HepG2 (cell line): ENCODE measurements around the gene TXNDC12. TPM values are rescaled to one million over a fixed set of nuclear protein-coding genes. Genes with fewer than 3 reads are reported as not detected.

Experiments used
- ATAD3A ChIP-seq: sonication (generic); formaldehyde crosslinking; IDR thresholded peaks from 2 replicates; pipeline ENCODE4 v1.4.0; 2020; ENCODE audit warnings: missing genetic modification reagents
- CBX5 ChIP-seq: sonication (generic); formaldehyde crosslinking; IDR thresholded peaks from 2 replicates; pipeline ENCODE4 v1.4.0; 2020; ENCODE audit warnings: missing genetic modification reagents, borderline replicate concordance
- DPF2 ChIP-seq: sonication (generic); formaldehyde crosslinking; IDR thresholded peaks from 2 replicates; pipeline ENCODE4 v1.4.0; 2020; ENCODE audit warnings: mild to moderate bottlenecking, low read depth, missing genetic modification reagents, borderline replicate concordance
- EEA1 ChIP-seq: sonication (generic); formaldehyde crosslinking; IDR thresholded peaks from 2 replicates; pipeline ENCODE4 v1.5.1; 2020; ENCODE audit warnings: mild to moderate bottlenecking, missing genetic modification reagents, borderline replicate concordance
- FOXP4 ChIP-seq: sonication (generic); formaldehyde crosslinking; IDR thresholded peaks from 2 replicates; pipeline ENCODE4 v1.4.0; 2020; ENCODE audit warnings: missing genetic modification reagents
- HDAC2 ChIP-seq: sonication (generic); formaldehyde crosslinking; IDR thresholded peaks from 2 replicates; pipeline ENCODE4 v1.4.0; 2020; ENCODE audit warnings: missing genetic modification reagents
- HES4 ChIP-seq: sonication (generic); formaldehyde crosslinking; IDR thresholded peaks from 2 replicates; pipeline ENCODE4 v1.9.0; 2021; ENCODE audit warnings: mild to moderate bottlenecking, missing genetic modification reagents, borderline replicate concordance
- HMG20B ChIP-seq: conservative IDR thresholded peaks from 2 replicates; pipeline ENCODE4 v1.6.1; 2016; ENCODE audit warnings: missing genetic modification reagents, missing compliant biosample characterization
- HNF1B ChIP-seq: sonication (generic); formaldehyde crosslinking; IDR thresholded peaks from 2 replicates; pipeline ENCODE4 v1.5.1; 2020; ENCODE audit warnings: mild to moderate bottlenecking, moderate library complexity, missing genetic modification reagents
- IKZF1 ChIP-seq: fragments of 450-650 bp; IDR thresholded peaks from 2 replicates; pipeline ENCODE4 v1.7.1; 2016
- ISX ChIP-seq: sonication (generic); formaldehyde crosslinking; conservative IDR thresholded peaks from 2 replicates; pipeline ENCODE4 v1.5.0; 2020; ENCODE audit warnings: missing genetic modification reagents
- KMT2B ChIP-seq: IDR thresholded peaks from 2 replicates; pipeline ENCODE4 v1.6.1; 2016; ENCODE audit warnings: missing genetic modification reagents, missing compliant biosample characterization
- MZF1 ChIP-seq: sonication (generic); formaldehyde crosslinking; IDR thresholded peaks from 2 replicates; pipeline ENCODE4 v1.8.1; 2023; ENCODE audit warnings: mild to moderate bottlenecking, missing genetic modification reagents, borderline replicate concordance
- NR2C2 ChIP-seq: sonication (generic); formaldehyde crosslinking; IDR thresholded peaks from 2 replicates; pipeline ENCODE4 v1.4.0; 2020; ENCODE audit warnings: missing genetic modification reagents, mild to moderate bottlenecking, moderate library complexity, borderline replicate concordance
- RFX1 ChIP-seq: fragments of 450-650 bp; IDR thresholded peaks from 2 replicates; pipeline ENCODE4 v1.6.1; 2017
- RORA ChIP-seq: sonication (generic); formaldehyde crosslinking; IDR thresholded peaks from 2 replicates; pipeline ENCODE4 v1.5.0; 2020; ENCODE audit warnings: mild to moderate bottlenecking, missing genetic modification reagents, moderate library complexity
- SALL1 ChIP-seq: sonication (generic); formaldehyde crosslinking; IDR thresholded peaks from 2 replicates; pipeline ENCODE4 v1.8.0; 2022; ENCODE audit warnings: mild to moderate bottlenecking, missing genetic modification reagents
- SMAD3 ChIP-seq: sonication (generic); formaldehyde crosslinking; IDR thresholded peaks from 2 replicates; pipeline ENCODE4 v1.4.0; 2020; ENCODE audit warnings: missing genetic modification reagents
- SOX5 ChIP-seq: IDR thresholded peaks from 2 replicates; pipeline ENCODE4 v1.6.1; 2016; ENCODE audit warnings: borderline replicate concordance
- SP1 ChIP-seq, 2 experiments: fragments of 450-650 bp in 1 of 2; sonication (generic) in 1 of 2; formaldehyde crosslinking in 1 of 2; IDR thresholded peaks; 2 replicates each; pipeline versions ENCODE4 v1.4.0 to v1.6.1; 2016 to 2020; ENCODE audit warnings: missing genetic modification reagents in 1 of 2
- SPEN ChIP-seq: sonication (generic); formaldehyde crosslinking; IDR thresholded peaks from 2 replicates; pipeline ENCODE4 v1.5.1; 2020; ENCODE audit warnings: low read depth, mild to moderate bottlenecking, missing genetic modification reagents
- SYNCRIP ChIP-seq: fragments of 200-400 bp; formaldehyde crosslinking; IDR thresholded peaks from 2 replicates; pipeline ENCODE4 v1.6.1; 2018; ENCODE audit warnings: mild to moderate bottlenecking, low read depth, low read length; ENCODE audit not compliant: insufficient read depth
- THAP11 ChIP-seq: IDR thresholded peaks from 2 replicates; pipeline ENCODE4 v1.6.1; 2016; ENCODE audit warnings: missing biosample characterization, missing genetic modification reagents
- ZEB1 ChIP-seq: IDR thresholded peaks from 2 replicates; pipeline ENCODE4 v1.6.1; 2012; ENCODE audit warnings: mild to moderate bottlenecking, low read depth, inconsistent platforms; ENCODE audit not compliant: insufficient replicate concordance
- ZNF17 ChIP-seq: sonication (generic); formaldehyde crosslinking; IDR thresholded peaks from 2 replicates; pipeline ENCODE4 v1.5.0; 2020; ENCODE audit warnings: mild to moderate bottlenecking, missing genetic modification reagents
- ZNF207 ChIP-seq: fragments of 450-650 bp; IDR thresholded peaks from 2 replicates; pipeline ENCODE4 v1.6.1; 2016; ENCODE audit warnings: antibody characterized with exemption, borderline replicate concordance
- ZNF260 ChIP-seq: sonication (generic); formaldehyde crosslinking; IDR thresholded peaks from 2 replicates; pipeline ENCODE4 v1.4.0; 2020; ENCODE audit warnings: missing genetic modification reagents, low read depth, mild to moderate bottlenecking, borderline replicate concordance
- ZNF282 ChIP-seq: fragments of 450-650 bp; IDR thresholded peaks from 2 replicates; pipeline ENCODE4 v1.6.1; 2018; ENCODE audit not compliant: partially characterized antibody
- ZNF788 ChIP-seq: sonication (generic); formaldehyde crosslinking; IDR thresholded peaks from 2 replicates; pipeline ENCODE4 v1.5.0; 2020; ENCODE audit warnings: mild to moderate bottlenecking, missing genetic modification reagents, borderline replicate concordance
- ZNF878 ChIP-seq: sonication (generic); formaldehyde crosslinking; IDR thresholded peaks from 2 replicates; pipeline ENCODE4 v1.8.1; 2023; ENCODE audit warnings: mild to moderate bottlenecking, missing genetic modification reagents, moderate library complexity
- polyA plus RNA-seq, 8 experiments: library from polyadenylated mRNA; depleted of rRNA in 3 of 8; stranded (reverse) in 7 of 8; unstranded in 1 of 8; fragments of >200 nt; fragmentation: Illumina TruSeq in 4 of 8; extraction: Trizol in 4 of 8; gene quantifications; 2 replicates each; pipeline versions ENCODE4 v1.2.1 to v1.2.3, GENCODE V29; 2011 to 2016; ENCODE audit warnings: low read depth in 4 of 8, missing spikeins in 1 of 8, mixed read lengths in 1 of 8; ENCODE audit not compliant: insufficient read depth in 1 of 8
- total RNA-seq, 5 experiments: library from RNA; depleted of rRNA; stranded (reverse); fragments of >200 nt; fragmentation: Illumina TruSeq; extraction: Trizol; gene quantifications; 2 replicates each; pipeline ENCODE4 v1.2.3, GENCODE V29; 2016; ENCODE audit warnings: low read depth in 1 of 5

The TXNDC12 gene
- total and polyA plus RNA-seq, 2 of the 13 experiments (the other 11 are each of a cell fraction or from before 2014, with no cell fraction given) = 65.6 to 67.2 TPM

DNA sequence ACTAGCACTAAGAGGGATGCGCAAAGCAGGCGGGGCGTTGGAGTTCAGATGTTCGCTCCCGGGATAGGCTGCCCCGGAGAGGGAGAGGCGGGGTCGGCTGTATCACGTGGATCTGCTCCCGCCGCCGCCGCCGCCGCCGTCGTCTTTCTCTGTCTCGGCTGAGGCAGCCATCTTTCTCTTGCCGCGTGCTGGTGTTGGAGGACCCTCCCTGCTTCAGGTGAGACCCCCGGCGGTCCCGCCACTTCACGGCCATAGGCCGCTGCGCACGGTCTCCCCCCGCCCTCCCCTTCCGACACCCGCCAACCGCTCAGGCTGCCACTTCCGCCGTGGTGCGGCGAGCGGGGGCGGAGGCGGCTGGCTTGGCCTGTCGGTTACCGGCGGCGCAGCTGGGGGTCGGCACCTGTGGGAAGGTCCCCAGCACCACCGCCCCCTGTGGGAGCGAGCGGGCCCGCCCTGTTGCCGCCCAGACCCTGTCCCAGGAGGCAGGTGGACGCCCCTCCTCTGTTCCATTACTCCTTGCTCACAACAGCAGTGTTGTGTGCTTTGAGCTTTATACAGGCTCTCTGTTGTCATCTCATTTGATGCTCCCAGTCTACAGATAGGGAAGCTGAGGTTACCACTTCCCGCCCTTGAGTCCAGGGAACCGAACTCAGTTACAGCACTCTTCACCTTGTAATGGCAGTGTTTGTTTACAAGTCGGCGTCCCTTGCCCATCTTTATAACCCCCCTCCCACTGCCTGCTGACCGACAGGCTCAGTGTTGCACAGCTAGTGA is 1.4 kb upstream of the TXNDC12 start, which contains the start of gene BTF3L4 (continued):
- TF ChIP-seq RFX1 (no peak), SMAD3 (CRISPR knock-in tag) (no peak), EEA1 (CRISPR knock-in tag) (0 out of 2 replicates have a peak, but pooled peaks have one; percentile 35), SALL1 (CRISPR knock-in tag) (peak; percentile 86), ZNF282 (no peak), THAP11 (peak; percentile 94), SP1 (IDR thresholded peaks at IDR 0.05) (no peak), SP1 (CRISPR knock-in tag; IDR thresholded peaks at IDR 0.05) (peak; percentile 33; the same call in 1 of the 2 replicates), FOXP4 (CRISPR knock-in tag) (peak; percentile 20; the same call in 1 of the 2 replicates), ZNF207 (no peak), RORA (CRISPR knock-in tag) (no peak), IKZF1 (no peak), ZNF878 (peak; percentile 65; the same call in 1 of the 2 replicates), HES4 (peak; percentile 33; the same call in 1 of the 2 replicates), HDAC2 (CRISPR knock-in tag) (peak; percentile 20), HMG20B (CRISPR knock-in tag) (no peak), CBX5 (CRISPR knock-in tag) (no peak), KMT2B (peak; percentile 36), ISX (CRISPR knock-in tag) (no peak), SOX5 (CRISPR knock-in tag) (no peak), SYNCRIP (no peak), ATAD3A (CRISPR knock-in tag) (no peak), ZEB1 (no peak), ZNF260 (CRISPR knock-in tag) (no peak), SPEN (CRISPR knock-in tag) (no peak; the same call in 1 of the 2 replicates), ZNF17 (no peak), HNF1B (CRISPR knock-in tag) (0 out of 2 replicates have a peak, but pooled peaks have one; percentile 30), NR2C2 (CRISPR knock-in tag) (no peak), DPF2 (CRISPR knock-in tag) (no peak), MZF1 (CRISPR knock-in tag) (no peak), ZNF788 (peak; percentile 86; the same call in 1 of the 2 replicates)
